Activated naive CD8-positive, alpha-beta T cell treated with anti-CD3 and anti-CD28 coated beads, Interleukin-2, amount 50 U/mL, for 24 hours (primary cell): ENCODE results near the gene MAFB.

Experiments
- ATAC-seq: fragments of 150-1000 bp; cut with Tn5 transposase; one replicate; pipeline ENCODE4 v1.10.0; 2021
- DNase-seq: peaks from one replicate; pipeline ENCODE4 v3.0.0; 2021
- H3K27ac Mint-ChIP-seq: one replicate; pipeline ENCODE4 v1.8.0; 2021; ENCODE audit warnings: mild to moderate bottlenecking, mixed read lengths
- H3K27me3 Mint-ChIP-seq: one replicate; pipeline ENCODE4 v1.8.0; 2021; ENCODE audit warnings: mixed read lengths
- H3K36me3 Mint-ChIP-seq: one replicate; pipeline ENCODE4 v1.8.0; 2021; ENCODE audit warnings: low read depth, mixed read lengths
- H3K4me1 Mint-ChIP-seq: one replicate; pipeline ENCODE4 v1.8.0; 2021; ENCODE audit warnings: mixed read lengths
- H3K4me3 Mint-ChIP-seq: one replicate; pipeline ENCODE4 v1.8.0; 2021; ENCODE audit warnings: mild to moderate bottlenecking, moderate library complexity, mixed read lengths
- H3K9me3 Mint-ChIP-seq: one replicate; pipeline ENCODE4 v1.8.0; 2021; ENCODE audit warnings: mixed read lengths

MAFB gene

GRCh38 chr20:40664891-40665290, 24.1 kb downstream of the MAFB start:
- no peak for DNase-seq
- no peaks in the 10 kb centered on the region for H3K36me3 Mint-ChIP-seq
- H3K4me3 Mint-ChIP-seq, result no peak overlapping the region
- H3K27ac Mint-ChIP-seq, result no peak overlapping the region
- H3K27me3 Mint-ChIP-seq, result no peaks in the 10 kb centered on the region
- ATAC-seq, result no peak
- no peaks in the 10 kb centered on the region for H3K9me3 Mint-ChIP-seq
- no peaks in the 10 kb centered on the region for H3K4me1 Mint-ChIP-seq

GRCh38 chr20:40663991-40664880, 24.8 kb downstream of the MAFB start:
- Mint-ChIP-seq H3K4me3 (no peak overlapping the region), H3K27ac (no peak overlapping the region), H3K36me3 (no peaks in the 10 kb centered on the region), H3K27me3 (no peaks in the 10 kb centered on the region), H3K9me3 (no peaks in the 10 kb centered on the region), H3K4me1 (no peaks in the 10 kb centered on the region)
- no peak for ATAC-seq
- DNase-seq, result no peak

GRCh38 chr20:40663304-40663790, 25.7 kb downstream of the MAFB start:
- H3K27me3 Mint-ChIP-seq, result no peaks in the 10 kb centered on the region
- no peaks in the 10 kb centered on the region for H3K36me3 Mint-ChIP-seq
- no peaks in the 10 kb centered on the region for H3K9me3 Mint-ChIP-seq
- no peaks in the 10 kb centered on the region for H3K4me1 Mint-ChIP-seq
- H3K4me3 Mint-ChIP-seq, result no peak overlapping the region
- ATAC-seq, result no peak
- H3K27ac Mint-ChIP-seq, result no peak overlapping the region
- DNase-seq, result no peak

DNA sequence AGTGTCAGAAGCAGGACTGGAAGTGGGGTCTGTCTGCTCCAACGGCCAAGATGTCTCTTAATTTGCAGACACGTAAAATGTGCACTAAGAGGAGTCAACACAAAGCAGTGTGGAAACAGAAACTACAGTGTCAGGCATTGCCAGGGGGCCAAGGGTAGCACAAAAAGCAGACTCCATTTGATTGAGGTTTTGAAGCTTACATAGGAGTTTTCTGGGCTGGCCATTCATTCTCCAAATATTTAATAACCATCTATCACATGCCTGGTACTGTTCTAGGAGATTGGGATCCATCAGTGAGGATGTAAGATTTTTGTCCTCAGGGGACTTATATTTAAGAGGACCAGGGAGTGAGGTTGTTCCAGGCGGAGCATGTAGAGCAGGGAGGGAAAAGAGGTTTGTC, 29.5 kb downstream of the MAFB start:
- Mint-ChIP-seq H3K4me1 (no peaks in the 10 kb centered on the region), H3K9me3 (no peaks in the 10 kb centered on the region), H3K27ac (no peak overlapping the region), H3K36me3 (no peaks in the 10 kb centered on the region), H3K27me3 (peaks cover 1% of the 10 kb centered on the region), H3K4me3 (no peak overlapping the region)
- DNase-seq (no peak), ATAC-seq (no peak)

DNA sequence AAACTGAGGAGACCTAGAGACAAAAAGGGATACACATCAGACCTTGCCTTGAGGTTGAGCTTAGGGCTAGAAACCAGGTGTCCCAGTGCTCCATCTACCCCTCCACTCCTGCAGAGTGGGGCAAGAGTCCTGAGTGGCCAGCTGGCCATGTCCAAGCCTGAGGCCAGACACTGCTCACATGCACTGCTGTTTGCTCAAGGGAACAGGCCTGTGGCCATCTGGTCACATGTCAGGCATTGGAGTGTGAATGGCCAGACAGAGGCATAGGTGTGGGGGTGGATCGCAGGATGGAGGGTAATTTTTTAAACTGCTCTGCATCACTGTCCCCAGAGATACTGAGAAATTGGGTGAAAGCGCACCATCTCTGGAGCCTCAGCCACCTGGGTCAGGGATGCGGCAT, 30.5 kb downstream of the MAFB start:
- DNase-seq (no peak), ATAC-seq (no peak)
- Mint-ChIP-seq H3K4me3 (no peak overlapping the region), H3K36me3 (no peaks in the 10 kb centered on the region), H3K27me3 (peaks cover 3% of the 10 kb centered on the region), H3K4me1 (no peaks in the 10 kb centered on the region), H3K9me3 (no peaks in the 10 kb centered on the region), H3K27ac (no peak overlapping the region)

DNA sequence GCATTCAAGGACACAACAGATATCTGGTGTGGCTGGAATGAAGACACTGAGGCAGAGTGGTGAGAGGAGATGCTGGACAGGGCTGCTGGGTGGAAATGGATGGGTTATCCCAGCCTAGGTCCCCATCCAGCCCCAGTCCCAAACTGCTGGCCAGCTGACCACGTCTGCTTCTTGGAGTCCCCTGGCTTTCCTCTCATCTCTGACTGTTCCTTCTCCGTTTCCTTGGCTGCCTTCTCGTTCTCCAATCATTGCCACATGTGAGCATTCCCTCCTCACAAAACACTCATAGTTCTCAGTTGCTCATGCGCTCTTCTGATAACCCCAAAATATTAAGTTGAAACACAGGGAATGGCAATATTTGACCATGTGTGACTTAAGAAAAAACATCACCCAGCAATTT, 31.5 kb downstream of the MAFB start:
- H3K27me3 Mint-ChIP-seq, result peaks cover 3% of the 10 kb centered on the region
- ATAC-seq (no peak), DNase-seq (no peak)
- no peak overlapping the region for H3K27ac Mint-ChIP-seq
- H3K4me1 Mint-ChIP-seq, result no peaks in the 10 kb centered on the region
- H3K4me3 Mint-ChIP-seq, result no peak overlapping the region
- H3K36me3 Mint-ChIP-seq, result no peaks in the 10 kb centered on the region
- H3K9me3 Mint-ChIP-seq, result no peaks in the 10 kb centered on the region

DNA sequence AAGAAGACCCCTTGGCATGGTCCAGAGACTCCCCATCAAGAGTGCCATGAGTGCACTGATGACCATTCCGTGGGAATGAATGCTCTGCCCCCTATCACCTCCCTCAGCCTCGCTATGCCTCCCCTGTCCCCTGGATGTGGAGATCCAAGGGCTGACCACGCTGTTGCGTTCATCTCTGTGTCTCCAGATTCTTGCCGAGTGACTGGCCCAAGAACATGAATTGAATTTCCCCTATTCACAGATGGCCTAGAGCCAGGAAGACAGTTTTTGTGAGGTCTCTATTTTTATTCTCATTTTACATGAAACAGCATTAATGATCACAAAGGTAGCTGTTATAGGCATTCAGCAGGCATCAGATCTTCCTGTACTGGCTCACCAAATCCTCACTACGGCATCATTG, 33.6 kb downstream of the MAFB start:
- Mint-ChIP-seq H3K9me3 (no peaks in the 10 kb centered on the region), H3K27me3 (peaks cover 3% of the 10 kb centered on the region), H3K36me3 (no peaks in the 10 kb centered on the region), H3K27ac (no peak overlapping the region), H3K4me3 (no peak overlapping the region), H3K4me1 (no peaks in the 10 kb centered on the region)
- DNase-seq (no peak), ATAC-seq (no peak)

GRCh38 chr20:40654876-40655275, 34.2 kb downstream of the MAFB start:
- H3K36me3 Mint-ChIP-seq, result no peaks in the 10 kb centered on the region
- ATAC-seq, result no peak
- H3K4me3 Mint-ChIP-seq, result no peak overlapping the region
- no peak for DNase-seq
- no peaks in the 10 kb centered on the region for H3K4me1 Mint-ChIP-seq
- H3K27ac Mint-ChIP-seq, result no peak overlapping the region
- peaks cover 3% of the 10 kb centered on the region for H3K27me3 Mint-ChIP-seq
- no peaks in the 10 kb centered on the region for H3K9me3 Mint-ChIP-seq

DNA sequence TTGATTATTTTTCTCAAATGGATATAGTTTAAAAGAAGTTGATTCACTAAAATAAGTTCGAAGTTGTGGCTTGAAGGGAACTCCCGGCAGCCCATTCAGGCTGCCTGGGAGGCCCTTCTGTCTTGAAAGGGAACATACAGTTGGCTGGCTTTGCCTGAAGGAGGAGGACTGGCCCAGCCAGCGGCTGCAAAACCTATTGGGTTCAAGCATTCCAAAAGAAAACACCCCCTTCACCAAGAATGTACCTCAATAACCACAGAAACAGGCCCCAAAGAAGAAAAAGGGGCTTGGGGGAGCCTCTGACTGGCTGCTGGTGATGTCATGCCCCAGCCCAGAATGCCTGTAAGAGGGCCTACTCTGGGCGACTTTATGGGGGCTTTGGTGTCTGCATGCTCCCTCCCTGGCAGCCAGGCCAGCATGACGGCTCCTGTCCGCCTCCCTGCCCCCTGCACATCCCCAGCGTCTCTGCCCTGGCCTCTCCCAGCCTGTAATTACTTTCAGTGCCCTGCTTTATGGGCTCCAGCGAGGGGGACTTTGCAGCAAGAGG, 36.5 kb downstream of the MAFB start:
- H3K4me1 Mint-ChIP-seq, result no peaks in the 10 kb centered on the region
- DNase-seq (no peak), ATAC-seq (no peak)
- no peaks in the 10 kb centered on the region for H3K36me3 Mint-ChIP-seq
- peaks cover 6% of the 10 kb centered on the region for H3K27me3 Mint-ChIP-seq
- no peak overlapping the region for H3K4me3 Mint-ChIP-seq
- H3K9me3 Mint-ChIP-seq, result no peaks in the 10 kb centered on the region
- H3K27ac Mint-ChIP-seq, result no peak overlapping the region

DNA sequence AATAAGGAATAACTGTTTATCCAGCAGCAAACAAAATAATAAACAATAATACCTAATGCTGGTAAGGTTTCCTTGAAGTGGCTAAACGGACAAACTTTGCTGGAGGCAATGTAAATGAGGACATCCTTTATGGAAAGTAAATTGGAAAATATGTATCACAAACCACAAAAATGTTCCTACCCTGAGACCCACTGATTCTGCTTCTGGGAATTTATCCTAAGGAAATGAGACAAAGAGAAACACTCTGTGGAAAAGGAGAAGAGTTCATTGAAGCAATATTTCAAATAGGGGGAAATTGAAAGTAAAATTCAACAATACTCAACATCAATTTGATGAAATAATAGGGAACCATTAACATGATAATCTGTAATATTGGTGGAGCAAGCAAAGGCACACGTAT, 37.9 kb downstream of the MAFB start:
- Mint-ChIP-seq H3K4me3 (no peak overlapping the region), H3K36me3 (no peaks in the 10 kb centered on the region), H3K27ac (no peak overlapping the region), H3K4me1 (no peaks in the 10 kb centered on the region), H3K9me3 (no peaks in the 10 kb centered on the region), H3K27me3 (peaks cover 8% of the 10 kb centered on the region)
- DNase-seq (no peak), ATAC-seq (no peak)

DNA sequence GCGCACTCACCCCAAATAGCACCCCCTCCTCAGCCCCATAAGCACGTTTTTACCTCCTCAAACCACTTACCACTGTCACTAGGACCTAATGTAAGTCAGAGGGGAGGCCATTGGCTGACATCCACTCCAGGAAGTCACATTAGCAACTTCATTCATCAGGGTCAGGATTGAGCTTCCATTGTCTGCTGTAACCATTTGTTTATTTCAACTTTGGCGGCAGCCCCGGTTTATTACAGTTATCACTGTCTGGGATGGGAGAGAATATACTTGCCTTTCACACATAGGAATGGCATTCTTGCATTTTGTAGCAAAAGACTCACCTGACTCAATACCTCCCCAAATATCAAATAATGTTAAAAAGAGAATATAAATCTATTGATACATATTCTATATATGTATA, 38.3 kb downstream of the MAFB start:
- no peak for DNase-seq
- peaks cover 8% of the 10 kb centered on the region for H3K27me3 Mint-ChIP-seq

DNA sequence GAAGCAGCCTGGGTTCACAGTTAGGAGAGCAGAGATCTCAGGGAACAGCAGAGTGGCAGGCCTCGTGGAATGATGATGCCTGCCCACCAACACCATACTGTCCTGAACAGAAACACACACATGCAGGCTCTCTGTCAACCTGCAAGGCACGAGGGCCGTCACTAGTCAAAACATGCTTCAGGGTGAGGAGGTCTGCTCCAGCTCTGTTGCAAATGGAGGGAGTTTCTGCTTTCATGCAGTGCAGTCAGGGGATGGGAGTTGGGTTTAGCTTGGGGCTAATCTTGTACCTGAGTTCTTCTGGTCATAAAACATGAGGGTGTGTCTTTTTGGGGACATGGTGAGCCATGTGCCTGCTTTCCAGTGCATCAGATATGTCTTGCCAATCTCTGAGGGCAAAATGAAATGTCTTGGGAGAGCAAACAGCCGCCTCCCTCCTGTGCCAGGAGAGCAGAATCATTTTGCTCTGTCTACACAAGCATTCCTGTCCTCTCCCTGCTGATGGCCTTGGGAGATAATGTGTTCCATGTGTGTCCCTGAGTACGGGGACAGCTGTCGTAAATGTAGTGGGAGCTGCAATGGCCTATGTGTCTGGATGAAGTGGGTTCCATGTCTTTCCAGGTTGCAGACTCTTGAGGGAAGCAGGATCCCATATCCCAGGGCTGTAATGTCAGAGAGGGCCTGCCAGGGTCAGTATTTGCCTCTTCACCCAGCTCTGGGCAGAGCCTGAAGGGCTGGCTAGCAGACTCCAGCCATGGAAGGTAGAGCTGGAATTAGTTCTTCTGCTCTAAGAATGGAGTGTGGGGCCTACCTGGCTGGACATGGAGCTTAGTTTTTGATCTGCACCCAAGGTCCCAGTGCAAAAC, 40.6 kb downstream of the MAFB start:
- no peak for DNase-seq
- Mint-ChIP-seq H3K27me3 (peaks cover 5% of the 10 kb centered on the region), H3K4me1 (no peaks in the 10 kb centered on the region), H3K27ac (no peak overlapping the region), H3K4me3 (no peak overlapping the region), H3K36me3 (no peaks in the 10 kb centered on the region), H3K9me3 (no peaks in the 10 kb centered on the region)
- ATAC-seq, result no peak

More for the DNA sequence above, 38.3 kb downstream of the MAFB start:
- H3K27ac Mint-ChIP-seq, result no peak overlapping the region
- H3K36me3 Mint-ChIP-seq, result no peaks in the 10 kb centered on the region
- H3K4me1 Mint-ChIP-seq, result no peaks in the 10 kb centered on the region
- H3K4me3 Mint-ChIP-seq, result no peak overlapping the region
- ATAC-seq, result no peak
- H3K9me3 Mint-ChIP-seq, result no peaks in the 10 kb centered on the region

DNA sequence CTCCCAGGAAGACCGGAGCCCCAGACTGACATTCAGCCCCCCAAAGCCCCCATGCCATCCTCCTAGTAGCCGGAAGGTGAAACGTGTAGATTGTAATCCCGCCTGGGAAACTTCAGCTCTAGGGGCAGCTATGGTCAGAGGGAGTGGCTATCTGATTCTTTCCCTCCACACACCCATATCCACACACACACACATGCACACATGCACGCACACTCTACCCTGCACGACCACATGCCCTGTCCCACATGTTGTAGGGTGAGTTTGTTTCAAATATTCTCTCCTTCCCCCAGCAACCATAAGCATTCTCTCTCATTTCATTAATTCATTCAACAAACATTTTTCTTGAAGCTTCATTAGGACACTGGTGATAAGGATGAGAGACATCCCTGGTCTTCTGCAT, 42.2 kb downstream of the MAFB start:
- Mint-ChIP-seq H3K27ac (no peak overlapping the region), H3K4me1 (no peaks in the 10 kb centered on the region), H3K36me3 (no peaks in the 10 kb centered on the region), H3K27me3 (peaks cover 5% of the 10 kb centered on the region), H3K9me3 (no peaks in the 10 kb centered on the region), H3K4me3 (no peak overlapping the region)
- ATAC-seq (no peak), DNase-seq (no peak)

- ATAC-seq (no peak), DNase-seq (no peak)
- Mint-ChIP-seq H3K4me1 (no peaks in the 10 kb centered on the region), H3K27me3 (peaks cover 5% of the 10 kb centered on the region), H3K9me3 (no peaks in the 10 kb centered on the region), H3K27ac (no peak overlapping the region), H3K4me3 (no peak overlapping the region), H3K36me3 (no peaks in the 10 kb centered on the region)
Observed at GRCh38 chr20:40646361-40646760, 42.7 kb downstream of the MAFB start.

DNA sequence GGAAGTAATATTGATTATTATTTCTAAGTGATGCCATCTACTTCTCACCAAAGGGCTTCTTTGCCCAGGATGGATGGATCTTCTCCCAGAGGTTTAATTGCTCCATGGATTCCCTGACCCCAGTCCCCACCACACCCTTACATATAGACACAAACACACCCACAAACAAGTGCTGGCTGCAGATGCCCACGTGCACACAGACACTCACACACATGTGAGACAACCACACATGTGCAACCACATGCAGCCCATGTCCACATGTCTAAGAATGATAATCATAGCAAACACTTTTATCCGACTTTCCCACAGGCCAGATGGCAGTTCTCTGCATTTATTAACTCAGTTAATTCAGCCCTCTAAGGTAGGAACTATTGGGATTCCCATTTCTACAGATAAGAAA, 44.2 kb downstream of the MAFB start:
- Mint-ChIP-seq H3K36me3 (no peaks in the 10 kb centered on the region), H3K27ac (no peak overlapping the region), H3K27me3 (peaks cover 5% of the 10 kb centered on the region), H3K4me1 (no peaks in the 10 kb centered on the region), H3K9me3 (no peaks in the 10 kb centered on the region), H3K4me3 (no peak overlapping the region)
- ATAC-seq, result no peak
- DNase-seq, result no peak
